Measurements from ENCODE around the gene PTPN1. TPM values are rescaled to one million over a fixed set of nuclear protein-coding genes. Genes with fewer than 3 reads are reported as not detected.
"Not testable (repeated sequence)": the region's sequence is repeated elsewhere in the genome, so short reads cannot be mapped to it uniquely, and the experiment has no call there.

Gene PTPN1
- total RNA-seq, 4 donors from 2014 or later = 20.7 to 26.7 (median 23.7) TPM

DNA sequence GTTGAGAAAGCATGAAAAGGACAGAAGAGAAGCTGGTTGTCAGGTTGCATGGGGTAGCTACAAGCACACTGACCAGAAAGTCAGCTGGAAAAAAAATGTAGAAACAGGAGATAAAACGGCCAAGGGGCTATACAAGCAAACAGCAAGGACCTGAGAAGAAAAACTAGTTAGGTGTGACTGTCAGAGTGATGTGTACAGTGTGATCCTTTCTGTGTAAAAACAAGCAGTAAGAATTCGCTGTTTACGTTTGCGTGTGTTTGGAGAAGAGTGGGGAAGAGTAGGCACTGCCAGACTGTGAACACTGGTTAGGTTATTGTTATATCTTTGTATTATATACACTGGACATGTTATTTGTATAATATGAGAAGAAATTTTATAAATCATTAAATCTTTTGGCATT, 28.1 kb downstream of the PTPN1 start:
- Histone ChIP-seq H3K4me1 (peaks cover 0 to 63% (median 20%) of the 10 kb centered on the region in 4 donors), H3K36me3 (no peaks in the 10 kb centered on the region), H3K27me3 (no peaks in the 10 kb centered on the region), H3K4me3 (no peak overlapping the region), H3K27ac (no peak overlapping the region), H3K9me3 (no peaks in the 10 kb centered on the region)
- 77 to 87% methylated on average over 4 of the region's 4 CpGs for whole genome bisulfite sequencing, 2 donors
- TF ChIP-seq POLR2A (IDR thresholded peaks at IDR 0.05) = no peak
- TF ChIP-seq, protein P1, sequence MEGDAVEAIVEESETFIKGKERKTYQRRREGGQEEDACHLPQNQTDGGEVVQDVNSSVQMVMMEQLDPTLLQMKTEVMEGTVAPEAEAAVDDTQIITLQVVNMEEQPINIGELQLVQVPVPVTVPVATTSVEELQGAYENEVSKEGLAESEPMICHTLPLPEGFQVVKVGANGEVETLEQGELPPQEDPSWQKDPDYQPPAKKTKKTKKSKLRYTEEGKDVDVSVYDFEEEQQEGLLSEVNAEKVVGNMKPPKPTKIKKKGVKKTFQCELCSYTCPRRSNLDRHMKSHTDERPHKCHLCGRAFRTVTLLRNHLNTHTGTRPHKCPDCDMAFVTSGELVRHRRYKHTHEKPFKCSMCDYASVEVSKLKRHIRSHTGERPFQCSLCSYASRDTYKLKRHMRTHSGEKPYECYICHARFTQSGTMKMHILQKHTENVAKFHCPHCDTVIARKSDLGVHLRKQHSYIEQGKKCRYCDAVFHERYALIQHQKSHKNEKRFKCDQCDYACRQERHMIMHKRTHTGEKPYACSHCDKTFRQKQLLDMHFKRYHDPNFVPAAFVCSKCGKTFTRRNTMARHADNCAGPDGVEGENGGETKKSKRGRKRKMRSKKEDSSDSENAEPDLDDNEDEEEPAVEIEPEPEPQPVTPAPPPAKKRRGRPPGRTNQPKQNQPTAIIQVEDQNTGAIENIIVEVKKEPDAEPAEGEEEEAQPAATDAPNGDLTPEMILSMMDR (IDR thresholded peaks at IDR 0.05) = no peak
- no peak for TF ChIP-seq EP300 (IDR thresholded peaks at IDR 0.05)
- no peak for DNase-seq (ENCODE audit: low spot score in 2 of 2)

DNA sequence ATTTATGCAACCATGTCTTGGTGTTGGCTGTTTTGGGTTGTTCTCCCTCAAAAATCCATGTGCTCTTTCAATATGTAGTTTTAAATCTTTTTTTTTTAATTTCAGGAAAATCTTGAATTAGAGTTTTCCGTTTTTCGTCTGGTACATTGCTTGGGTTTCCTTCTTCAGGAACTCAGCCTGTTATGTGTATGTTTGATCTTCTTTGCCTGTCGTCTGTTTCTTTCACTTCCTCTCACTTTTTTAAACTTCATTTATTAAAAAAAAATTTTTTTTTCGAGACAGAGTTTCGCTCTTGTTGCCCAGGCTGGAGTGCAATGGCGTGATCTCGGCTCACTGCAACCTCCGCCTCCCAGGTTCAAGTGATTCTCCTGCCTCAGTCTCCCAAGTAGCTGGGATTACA, 29.6 kb downstream of the PTPN1 start:
- not testable (repeated sequence) for H3K9me3 ChIP-seq; H3K27ac ChIP-seq; DNase-seq (ENCODE audit: low spot score in 2 of 2); H3K4me3 ChIP-seq; H3K36me3 ChIP-seq; H3K27me3 ChIP-seq
- 95% methylated on average over 8 of the region's 8 CpGs for WGBS, 2 donors
- H3K4me1 ChIP-seq = peaks cover 0 to 63% (median 22%) of the 10 kb centered on the region in 4 donors

DNA sequence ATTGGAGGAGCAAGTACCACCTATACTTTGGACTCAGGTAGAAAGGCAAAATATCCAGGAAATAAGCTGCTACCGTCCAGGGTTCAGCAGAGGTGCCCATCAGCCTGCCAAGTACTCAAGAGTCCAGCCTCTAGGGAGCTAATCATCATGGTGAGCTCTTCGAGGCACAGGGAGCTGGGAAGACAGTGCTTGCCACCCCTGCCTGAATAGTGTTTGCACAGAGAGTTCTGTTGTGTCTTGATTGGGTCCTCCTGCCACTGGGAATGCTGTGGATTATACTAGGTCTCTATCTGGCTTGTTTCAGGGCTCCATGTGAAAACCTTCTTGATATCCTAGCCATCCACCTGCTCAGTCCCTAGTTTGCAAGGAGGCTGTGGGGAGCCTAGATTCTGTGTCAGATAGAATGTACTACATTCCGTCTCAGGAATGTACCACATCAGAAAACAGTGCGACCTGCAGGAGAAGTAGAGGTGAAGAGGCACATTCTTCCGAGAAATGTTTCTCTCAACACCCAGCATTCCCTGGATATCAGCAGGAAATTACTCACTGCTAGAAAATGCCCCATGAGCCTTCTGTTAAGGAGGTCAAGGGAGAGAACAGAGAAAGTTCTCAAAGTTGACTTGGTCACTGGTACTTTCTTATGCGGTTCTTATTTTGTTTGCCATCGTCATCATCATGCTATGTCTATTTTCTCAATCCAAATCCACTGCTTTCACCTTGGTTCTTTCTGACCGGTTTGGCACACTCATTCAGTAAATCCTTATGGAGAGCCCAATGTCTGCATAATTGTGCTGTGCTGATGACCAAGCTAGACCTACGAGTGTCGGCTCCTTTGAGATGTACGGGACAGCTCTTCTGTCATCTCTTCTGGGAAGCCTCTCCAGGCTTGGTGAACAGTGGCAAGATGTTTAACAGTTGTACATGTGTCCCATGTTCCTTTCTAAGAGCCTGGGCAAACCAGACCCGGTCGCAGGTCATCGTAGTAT, 30.7 kb downstream of the PTPN1 start:
- TF ChIP-seq POLR2A (IDR thresholded peaks at IDR 0.05) = no peak
- TF ChIP-seq EP300 (IDR thresholded peaks at IDR 0.05) = peak in 1 of 2 donors; percentile 65
- Histone ChIP-seq H3K27me3 (no peaks in the 10 kb centered on the region), H3K4me1 (peaks cover 0 to 58% (median 18%) of the 10 kb centered on the region in 4 donors), H3K36me3 (no peaks in the 10 kb centered on the region), H3K27ac (peak overlapping the region in 3 of 4 donors; percentile 29 to 68 (median 39)), H3K9me3 (no peaks in the 10 kb centered on the region), H3K4me3 (no peak overlapping the region)
- WGBS, 2 donors = 59% methylated on average over 14 of the region's 14 CpGs
- DNase-seq (ENCODE audit: low spot score in 2 of 2) = no peak

DNA sequence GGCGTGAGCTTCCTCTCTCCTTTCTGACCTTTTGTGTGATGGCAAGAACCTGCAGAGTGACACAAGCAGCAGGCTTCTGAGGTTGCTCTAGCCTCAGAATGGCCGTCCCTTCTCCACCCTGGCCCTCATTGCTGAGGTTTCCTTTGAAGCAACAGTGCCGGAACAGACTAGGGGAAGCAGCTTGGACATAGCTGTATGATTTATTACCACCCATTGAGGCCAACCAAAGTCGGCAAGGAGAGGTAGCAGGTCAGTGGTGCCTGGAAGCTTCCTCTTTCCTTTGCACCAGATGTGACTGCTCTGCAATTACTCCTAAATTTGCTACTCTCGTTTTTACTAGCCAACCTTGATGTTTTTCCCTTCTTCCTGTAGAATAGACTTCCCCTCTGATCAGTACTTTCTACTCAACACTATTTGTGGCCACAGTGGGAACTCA, 31.4 kb downstream of the PTPN1 start:
- no peak overlapping the region for H3K4me3 ChIP-seq
- peaks cover 0 to 58% (median 18%) of the 10 kb centered on the region in 4 donors for H3K4me1 ChIP-seq

DNA sequence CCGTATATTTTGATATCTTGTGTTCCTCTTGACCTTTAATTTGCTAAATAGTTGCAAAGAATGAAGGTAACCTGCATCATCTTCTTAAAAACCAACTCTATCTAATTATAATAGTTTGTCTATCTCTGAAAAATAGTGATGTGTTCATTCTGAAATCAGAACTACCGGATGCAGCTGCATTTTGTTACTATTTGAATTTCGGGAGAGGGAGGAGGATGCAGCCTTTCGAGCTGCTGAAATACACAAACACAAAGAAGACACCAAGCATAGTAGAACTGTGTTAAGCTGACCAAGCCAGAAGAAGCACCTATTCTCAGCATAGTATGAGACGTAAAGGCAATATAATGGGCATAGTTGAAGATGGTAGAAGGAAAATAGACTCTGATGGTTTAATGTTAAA, 33.1 kb downstream of the PTPN1 start:
- WGBS, 2 donors = 49 to 53% methylated on average over 5 of the region's 5 CpGs
- peaks cover 0 to under 1% (median 0%) of the 10 kb centered on the region in 3 donors for H3K36me3 ChIP-seq
- TF ChIP-seq EP300 (IDR thresholded peaks at IDR 0.05) (no peak), POLR2A (IDR thresholded peaks at IDR 0.05) (no peak)
- TF ChIP-seq, protein P1 (IDR thresholded peaks at IDR 0.05) = no peak
- peaks cover 0 to 72% (median 18%) of the 10 kb centered on the region in 4 donors for H3K4me1 ChIP-seq
- no peak overlapping the region for H3K4me3 ChIP-seq
- H3K27me3 ChIP-seq = no peaks in the 10 kb centered on the region
- no peak for DNase-seq (ENCODE audit: low spot score in 2 of 2)
- H3K27ac ChIP-seq = no peak overlapping the region
- H3K9me3 ChIP-seq = no peaks in the 10 kb centered on the region

More for the DNA sequence above, 31.4 kb downstream of the PTPN1 start:
- no peaks in the 10 kb centered on the region for H3K9me3 ChIP-seq
- no peak for DNase-seq (ENCODE audit: low spot score in 2 of 2)
- 70 to 73% methylated on average over 5 of the region's 5 CpGs for WGBS, 2 donors
- TF ChIP-seq EP300 (IDR thresholded peaks at IDR 0.05) (no peak), POLR2A (IDR thresholded peaks at IDR 0.05) (no peak)
- TF ChIP-seq, protein P1 (IDR thresholded peaks at IDR 0.05) = no peak
- H3K36me3 ChIP-seq = no peaks in the 10 kb centered on the region
- H3K27ac ChIP-seq = peak overlapping the region in 2 of 4 donors; percentile 29 to 68
- H3K27me3 ChIP-seq = no peaks in the 10 kb centered on the region

DNA sequence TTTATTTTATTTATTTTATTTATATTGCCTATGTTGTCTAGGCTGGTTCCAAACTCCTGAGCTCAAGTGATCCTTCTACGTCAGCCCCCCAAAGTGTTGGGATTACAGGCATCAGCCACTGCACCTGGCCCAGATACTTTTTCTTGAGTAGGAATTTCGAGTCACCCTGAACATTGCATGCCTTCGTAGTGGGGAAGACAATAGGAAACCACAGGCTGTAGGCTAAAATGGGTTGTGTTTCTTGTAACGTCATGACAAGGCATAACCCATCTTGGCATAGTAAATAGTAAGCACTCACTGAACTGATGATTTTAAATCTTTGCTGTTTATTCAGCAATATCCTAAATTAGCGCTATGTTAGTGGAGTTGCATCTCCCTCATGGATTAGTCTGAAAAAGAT, 34.9 kb downstream of the PTPN1 start:
- H3K4me3 ChIP-seq = no peak overlapping the region
- H3K36me3 ChIP-seq = peaks cover 0 to 6% (median 0%) of the 10 kb centered on the region in 3 donors
- H3K4me1 ChIP-seq = peaks cover 0 to 88% (median 18%) of the 10 kb centered on the region in 4 donors
- DNase-seq (ENCODE audit: low spot score in 2 of 2) = no peak
- H3K27me3 ChIP-seq = no peaks in the 10 kb centered on the region
- H3K27ac ChIP-seq = no peak overlapping the region
- 76 to 90% methylated on average over 5 of the region's 5 CpGs for WGBS, 2 donors
- TF ChIP-seq, protein P1 (IDR thresholded peaks at IDR 0.05) = no peak
- TF ChIP-seq EP300 (IDR thresholded peaks at IDR 0.05) = no peak
- no peak for TF ChIP-seq POLR2A (IDR thresholded peaks at IDR 0.05)
- H3K9me3 ChIP-seq = no peaks in the 10 kb centered on the region
